ENCODE results near the gene CRTAP.
A peak's percentile ranks its signal among the peaks of the same experiment; 100 is the strongest.
"Not testable (repeated sequence)": the region's sequence is repeated elsewhere in the genome, so short reads cannot be mapped to it uniquely, and the experiment has no call there.

Gene CRTAP

GRCh38 chr3:33137691-33138090, 23.9 kb downstream of the CRTAP start:
- no peak for DNase-seq (ENCODE audit: extremely low read depth, low read depth)
- TF ChIP-seq, protein P1, sequence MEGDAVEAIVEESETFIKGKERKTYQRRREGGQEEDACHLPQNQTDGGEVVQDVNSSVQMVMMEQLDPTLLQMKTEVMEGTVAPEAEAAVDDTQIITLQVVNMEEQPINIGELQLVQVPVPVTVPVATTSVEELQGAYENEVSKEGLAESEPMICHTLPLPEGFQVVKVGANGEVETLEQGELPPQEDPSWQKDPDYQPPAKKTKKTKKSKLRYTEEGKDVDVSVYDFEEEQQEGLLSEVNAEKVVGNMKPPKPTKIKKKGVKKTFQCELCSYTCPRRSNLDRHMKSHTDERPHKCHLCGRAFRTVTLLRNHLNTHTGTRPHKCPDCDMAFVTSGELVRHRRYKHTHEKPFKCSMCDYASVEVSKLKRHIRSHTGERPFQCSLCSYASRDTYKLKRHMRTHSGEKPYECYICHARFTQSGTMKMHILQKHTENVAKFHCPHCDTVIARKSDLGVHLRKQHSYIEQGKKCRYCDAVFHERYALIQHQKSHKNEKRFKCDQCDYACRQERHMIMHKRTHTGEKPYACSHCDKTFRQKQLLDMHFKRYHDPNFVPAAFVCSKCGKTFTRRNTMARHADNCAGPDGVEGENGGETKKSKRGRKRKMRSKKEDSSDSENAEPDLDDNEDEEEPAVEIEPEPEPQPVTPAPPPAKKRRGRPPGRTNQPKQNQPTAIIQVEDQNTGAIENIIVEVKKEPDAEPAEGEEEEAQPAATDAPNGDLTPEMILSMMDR (IDR thresholded peaks at IDR 0.05; ENCODE audit: low read depth, low read length, missing control alignments) = no peak
- H3K4me3 ChIP-seq (replicated peaks; ENCODE audit: low read depth, low read length) = no peak overlapping the region

- not testable (repeated sequence) for H3K4me3 ChIP-seq (replicated peaks; ENCODE audit: low read depth, low read length); DNase-seq (ENCODE audit: extremely low read depth, low read depth)
Measured at GRCh38 chr3:33139006-33139623, 25.3 kb downstream of the CRTAP start.

DNA sequence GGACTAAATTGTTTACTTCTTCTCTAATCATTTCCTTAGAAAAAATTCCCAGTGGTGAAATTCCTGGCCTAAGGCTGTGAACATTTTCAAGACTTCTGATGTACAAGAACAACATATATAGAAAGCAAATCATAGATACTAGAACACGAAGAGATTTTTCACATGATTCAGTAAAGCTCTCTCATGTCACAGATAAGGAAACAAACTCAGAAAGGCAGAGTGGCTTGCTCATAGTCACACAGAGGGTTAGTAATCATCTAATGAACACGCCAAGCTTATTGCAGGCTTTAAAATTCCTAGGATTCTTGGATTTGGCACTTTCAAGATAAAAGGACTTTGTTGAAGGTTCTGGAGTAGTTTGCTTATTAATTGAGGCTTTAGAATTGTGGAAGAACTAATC, 26.2 kb downstream of the CRTAP start:
- H3K4me3 ChIP-seq (replicated peaks; ENCODE audit: low read depth, low read length) = no peak overlapping the region
- TF ChIP-seq, protein P1 (IDR thresholded peaks at IDR 0.05; ENCODE audit: low read depth, low read length, missing control alignments) = no peak
- DNase-seq (ENCODE audit: extremely low read depth, low read depth) = no peak

GRCh38 chr3:33141006-33141405, 27.2 kb downstream of the CRTAP start:
- H3K4me3 ChIP-seq (replicated peaks; ENCODE audit: low read depth, low read length) = no peak overlapping the region
- DNase-seq (ENCODE audit: extremely low read depth, low read depth) = no peak
- TF ChIP-seq, protein P1 (IDR thresholded peaks at IDR 0.05; ENCODE audit: low read depth, low read length, missing control alignments) = no peak

- no peak overlapping the region for H3K4me3 ChIP-seq (replicated peaks; ENCODE audit: low read depth, low read length)
- TF ChIP-seq, protein P1 (IDR thresholded peaks at IDR 0.05; ENCODE audit: low read depth, low read length, missing control alignments) = peak; percentile 62
- no peak for DNase-seq (ENCODE audit: extremely low read depth, low read depth)
Measured at GRCh38 chr3:33144433-33144832, 30.6 kb downstream of the CRTAP start.

- no peak overlapping the region for H3K4me3 ChIP-seq (replicated peaks; ENCODE audit: low read depth, low read length)
- TF ChIP-seq, protein P1 (IDR thresholded peaks at IDR 0.05; ENCODE audit: low read depth, low read length, missing control alignments) = no peak
- DNase-seq (ENCODE audit: extremely low read depth, low read depth) = no peak
Measured at GRCh38 chr3:33145221-33145900, 31.5 kb downstream of the CRTAP start.

DNA sequence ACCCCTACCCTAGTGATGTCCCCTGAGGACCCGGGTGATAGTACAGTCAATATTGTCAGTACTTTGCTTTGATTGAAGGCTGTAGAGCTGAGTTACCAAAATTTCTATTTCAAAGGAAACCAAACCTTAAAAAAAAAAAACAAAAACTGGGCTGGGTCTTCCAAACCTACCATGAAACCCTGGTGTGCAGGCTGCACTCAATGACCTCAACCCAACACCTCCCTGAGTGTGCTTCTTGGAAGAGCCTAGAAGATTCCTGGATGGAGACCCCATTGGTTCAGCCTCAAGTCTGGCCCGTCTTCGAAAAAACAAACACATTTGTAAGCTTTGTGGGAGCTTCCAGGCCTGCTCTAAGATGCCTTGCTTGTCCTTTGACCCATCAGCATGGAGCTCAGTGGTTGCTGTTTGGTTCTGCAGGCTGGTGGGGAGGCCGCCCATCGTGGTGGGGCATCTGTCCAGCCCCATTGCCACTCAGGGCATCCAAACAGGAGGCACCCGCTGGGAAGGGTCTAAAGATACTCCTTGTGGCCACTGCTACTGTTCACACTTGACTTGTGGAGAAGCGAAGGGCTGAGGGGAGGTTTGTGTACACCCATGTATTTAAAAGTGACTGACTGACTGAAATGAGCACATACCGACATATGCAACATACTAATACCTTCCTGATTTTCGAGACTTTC, 32.2 kb downstream of the CRTAP start:
- TF ChIP-seq, protein P1 (IDR thresholded peaks at IDR 0.05; ENCODE audit: low read depth, low read length, missing control alignments) = no peak
- H3K4me3 ChIP-seq (replicated peaks; ENCODE audit: low read depth, low read length) = no peak overlapping the region
- no peak for DNase-seq (ENCODE audit: extremely low read depth, low read depth)

Data from HFF-Myc (cell line).